GM12892 (cell line): ENCODE data around the gene CELA3A.

Experiments used
- POLR2A ChIP-seq: IDR thresholded peaks from 2 replicates; pipeline ENCODE4 v1.6.1; 2011; ENCODE audit warnings: low read depth, low read length, control low read depth
- POLR2AphosphoS5 ChIP-seq: IDR thresholded peaks from 2 replicates; pipeline ENCODE4 v1.6.1; 2011; ENCODE audit warnings: low read depth, low read length, control low read depth
- TAF1 ChIP-seq: IDR thresholded peaks from 2 replicates; pipeline ENCODE4 v1.6.1; 2011; ENCODE audit warnings: low read depth, mild to moderate bottlenecking, control low read depth, low read length, borderline replicate concordance

GRCh38 chr1:22041505-22041904 lies 40.0 kb downstream of the CELA3A start:
- TF ChIP-seq POLR2A = no peak
- TF ChIP-seq POLR2AphosphoS5 = no peak
- TF ChIP-seq TAF1 = no peak
